ENCODE results near the gene SOCS3. TPM values are rescaled to one million over a fixed set of nuclear protein-coding genes. Genes with fewer than 3 reads are reported as not detected.

The SOCS3 gene
- total RNA-seq, 2 experiments from 2014 or later: 150 to 162 TPM

- H3K4me3 Mint-ChIP-seq: no peak overlapping the region
- H3K27me3 Mint-ChIP-seq: no peaks in the 10 kb centered on the region
- DNase-seq: peak; percentile 24
- ATAC-seq: no peak
- peaks cover 56% of the 10 kb centered on the region for H3K36me3 Mint-ChIP-seq (ENCODE audit: low read depth)
- intact Hi-C loops (cut with DNase I, micrococcal nuclease): no loop called here
- H3K4me1 Mint-ChIP-seq: peaks cover 75% of the 10 kb centered on the region
- no peaks in the 10 kb centered on the region for H3K9me3 Mint-ChIP-seq (ENCODE audit: low read depth)
- CTCF ChIA-PET: interaction anchor here (0.6 to 1.6 kb wide), 11 partner anchors 11 to 343 kb away, joined by 3 to 6 read pairs (median 3); no protein-coding TSS in a partner anchor
- POLR2A ChIA-PET: interaction anchor here (0.6 to 1.2 kb wide), 2 partner anchors 11 to 432 kb away, joined by 3 to 4 read pairs; no protein-coding TSS in a partner anchor
- H3K27ac Mint-ChIP-seq: peak overlapping the region; percentile 64
These were observed 30.6 kb upstream of the SOCS3 start for GRCh38 chr17:78390241-78391050.

GRCh38 chr17:78387977-78388941 is 28.4 kb upstream of the SOCS3 start:
- Mint-ChIP-seq H3K27ac (peak overlapping the region; percentile 98), H3K4me1 (peaks cover 88% of the 10 kb centered on the region), H3K9me3 (ENCODE audit: low read depth) (no peaks in the 10 kb centered on the region), H3K4me3 (peak overlapping the region; percentile 66), H3K27me3 (no peaks in the 10 kb centered on the region), H3K36me3 (ENCODE audit: low read depth) (peaks cover 55% of the 10 kb centered on the region)
- intact Hi-C loops (cut with DNase I, micrococcal nuclease): no loop called here
- ATAC-seq: no peak
- CTCF ChIA-PET: interaction anchor here (0.6 to 1.4 kb wide), 7 partner anchors 20 to 132 kb away, joined by 3 to 10 read pairs (median 3); no protein-coding TSS in a partner anchor
- peak; percentile 24 for DNase-seq
- POLR2A ChIA-PET: interaction anchor here (1.3 kb wide), 1 partner anchor 16 kb away, joined by 3 read pairs; no protein-coding TSS in a partner anchor

GRCh38 chr17:78384479-78385175 is 24.8 kb upstream of the SOCS3 start:
- ATAC-seq (peak; percentile 0), DNase-seq (peak; percentile 48)
- ChIA-PET CTCF (interaction anchor here (0.8 to 1.5 kb wide), 4 partner anchors 11 to 36 kb away, joined by 3 to 7 read pairs (median 6); no protein-coding TSS in a partner anchor), POLR2A (interaction anchor here (1.2 to 4.1 kb wide), 5 partner anchors 19 to 37 kb away, joined by 4 to 64 read pairs (median 5); partner anchors contain the start of gene SOCS3)
- Mint-ChIP-seq H3K4me3 (peak overlapping the region; percentile 88), H3K36me3 (ENCODE audit: low read depth) (peaks cover 58% of the 10 kb centered on the region), H3K9me3 (ENCODE audit: low read depth) (no peaks in the 10 kb centered on the region), H3K4me1 (peaks cover 93% of the 10 kb centered on the region), H3K27ac (peak overlapping the region; percentile 98), H3K27me3 (no peaks in the 10 kb centered on the region)
- intact Hi-C loops (cut with DNase I, micrococcal nuclease): loop anchor here (1.0 to 5.0 kb wide), 6 partner anchors 28 to 393 kb away; no protein-coding TSS in a partner anchor

GRCh38 chr17:78383725-78384471 is 24.0 kb upstream of the SOCS3 start:
- Mint-ChIP-seq H3K27ac (peak overlapping the region; percentile 98), H3K36me3 (ENCODE audit: low read depth) (peaks cover 62% of the 10 kb centered on the region), H3K27me3 (no peaks in the 10 kb centered on the region), H3K4me1 (peaks cover 89% of the 10 kb centered on the region), H3K9me3 (ENCODE audit: low read depth) (no peaks in the 10 kb centered on the region), H3K4me3 (peak overlapping the region; percentile 88)
- CTCF ChIA-PET: interaction anchor here (0.8 to 1.8 kb wide), 5 partner anchors 10 to 35 kb away, joined by 3 to 7 read pairs (median 5); no protein-coding TSS in a partner anchor
- POLR2A ChIA-PET: interaction anchor here (1.2 to 4.1 kb wide), 5 partner anchors 19 to 38 kb away, joined by 4 to 64 read pairs (median 5); partner anchors contain the start of gene SOCS3
- ATAC-seq: peak; percentile 42
- intact Hi-C loops (cut with DNase I, micrococcal nuclease): loop anchor here (1.0 to 5.0 kb wide), 6 partner anchors 28 to 393 kb away; no protein-coding TSS in a partner anchor
- DNase-seq: peak; percentile 86

GRCh38 chr17:78381601-78382232 is 21.8 kb upstream of the SOCS3 start:
- intact Hi-C loops (cut with DNase I, micrococcal nuclease): loop anchor here (1.0 to 5.0 kb wide), 6 partner anchors 21 to 396 kb away; partner anchors contain the start of gene SOCS3 (in 1 of the 2)
- CTCF ChIA-PET: interaction anchor here (0.6 to 1.9 kb wide), 13 partner anchors 9 to 366 kb away, joined by 3 to 8 read pairs (median 3); no protein-coding TSS in a partner anchor

GRCh38 chr17:78380370-78380769 is 20.5 kb upstream of the SOCS3 start:
- Mint-ChIP-seq H3K4me3 (peak overlapping the region; percentile 88), H3K36me3 (ENCODE audit: low read depth) (peaks cover 43% of the 10 kb centered on the region), H3K9me3 (ENCODE audit: low read depth) (no peaks in the 10 kb centered on the region), H3K4me1 (peaks cover 78% of the 10 kb centered on the region), H3K27ac (peak overlapping the region; percentile 94), H3K27me3 (no peaks in the 10 kb centered on the region)
- intact Hi-C loops (cut with DNase I, micrococcal nuclease): loop anchor here (5.0 kb wide), 4 partner anchors 337 to 397 kb away; no protein-coding TSS in a partner anchor
- ATAC-seq: no peak
- POLR2A ChIA-PET: no interaction called here
- DNase-seq: no peak
- CTCF ChIA-PET: interaction anchor here (1.3 to 1.9 kb wide), 2 partner anchors 12 to 37 kb away, joined by 3 to 8 read pairs; no protein-coding TSS in a partner anchor

More at GRCh38 chr17:78381601-78382232, 21.8 kb upstream of the SOCS3 start:
- no peaks in the 10 kb centered on the region for H3K27me3 Mint-ChIP-seq
- ATAC-seq: peak; percentile 53
- peaks cover 48% of the 10 kb centered on the region for H3K36me3 Mint-ChIP-seq (ENCODE audit: low read depth)
- H3K27ac Mint-ChIP-seq: peak overlapping the region; percentile 94
- POLR2A ChIA-PET: interaction anchor here (0.7 to 4.1 kb wide), 6 partner anchors 22 to 402 kb away, joined by 3 to 64 read pairs (median 5); partner anchors contain the start of gene SOCS3
- H3K4me3 Mint-ChIP-seq: peak overlapping the region; percentile 88
- DNase-seq: peak; percentile 78
- H3K9me3 Mint-ChIP-seq (ENCODE audit: low read depth): no peaks in the 10 kb centered on the region
- H3K4me1 Mint-ChIP-seq: peaks cover 83% of the 10 kb centered on the region

GRCh38 chr17:78379131-78379491 is 19.2 kb upstream of the SOCS3 start:
- ATAC-seq (no peak), DNase-seq (no peak)
- intact Hi-C loops (cut with DNase I, micrococcal nuclease): no loop called here

GRCh38 chr17:78378225-78379130 is 18.6 kb upstream of the SOCS3 start, which contains the start of gene PGS1:
TSS of gene PGS1 (plus strand) at chr17:78378649. CDS start at chr17:78378666, 17 bp downstream.
- ATAC-seq: peak; percentile 9
- Mint-ChIP-seq H3K36me3 (ENCODE audit: low read depth) (peaks cover 31% of the 10 kb centered on the region), H3K4me1 (peaks cover 62% of the 10 kb centered on the region), H3K9me3 (ENCODE audit: low read depth) (no peaks in the 10 kb centered on the region), H3K27me3 (no peaks in the 10 kb centered on the region), H3K27ac (peak within 1 kb of the TSS; percentile 94), H3K4me3 (peak within 1 kb of the TSS; percentile 88)
- intact Hi-C loops (cut with DNase I, micrococcal nuclease): loop anchor here in 1 of 2 experiments (1.0 kb wide), 1 partner anchor 18 kb away; the partner anchor contains the start of gene SOCS3
- peak; percentile 91 for DNase-seq
- POLR2A ChIA-PET: interaction anchor here (0.6 to 1.5 kb wide), 3 partner anchors 12 to 62 kb away, joined by 3 to 4 read pairs (median 4); no protein-coding TSS in a partner anchor
- CTCF ChIA-PET: interaction anchor here (0.6 to 1.2 kb wide), 4 partner anchors 33 to 1761 kb away, joined by 3 read pairs; no protein-coding TSS in a partner anchor

More at GRCh38 chr17:78379131-78379491, 19.2 kb upstream of the SOCS3 start:
- Mint-ChIP-seq H3K9me3 (ENCODE audit: low read depth) (no peaks in the 10 kb centered on the region), H3K4me3 (peak overlapping the region; percentile 88), H3K4me1 (peaks cover 68% of the 10 kb centered on the region), H3K27me3 (no peaks in the 10 kb centered on the region), H3K36me3 (ENCODE audit: low read depth) (peaks cover 37% of the 10 kb centered on the region), H3K27ac (peak overlapping the region; percentile 94)
- POLR2A ChIA-PET: interaction anchor here (0.6 to 0.8 kb wide), 2 partner anchors 12 to 369 kb away, joined by 3 to 4 read pairs; no protein-coding TSS in a partner anchor
- CTCF ChIA-PET: interaction anchor here (0.7 to 1.3 kb wide), 3 partner anchors 29 to 35 kb away, joined by 3 to 5 read pairs (median 3); no protein-coding TSS in a partner anchor
